HEK293T (cell line): ENCODE data around the gene ANXA2.

Experiments used
- CTCF ChIA-PET: fragments of 350-600 bp; formaldehyde crosslinking; extraction: SDS; loops from one replicate; lab custom pipeline; 2021; ENCODE audit warnings: antibody characterized with exemption, inconsistent platforms; lab: Yijun Ruan, JAX
- POLR2A ChIA-PET: fragments of 350-600 bp; formaldehyde crosslinking; extraction: SDS; loops from one replicate; lab custom pipeline; 2020; ENCODE audit warnings: antibody characterized with exemption, inconsistent platforms; lab: Yijun Ruan, JAX
- DNase-seq: peaks from one replicate; pipeline ENCODE4 v3.0.0; 2012; ENCODE audit warnings: mixed read lengths; ENCODE audit errors: extremely low spot score
- ARNT ChIP-seq: fragments of 450-650 bp; IDR thresholded peaks from 2 replicates; pipeline ENCODE4 v1.6.1; 2017; ENCODE audit warnings: mild to moderate bottlenecking
- BHLHE40 ChIP-seq: fragments of 450-650 bp; IDR thresholded peaks from 2 replicates; pipeline ENCODE4 v1.6.1; 2016; ENCODE audit warnings: mild to moderate bottlenecking, moderate library complexity, borderline replicate concordance
- CTBP1 ChIP-seq: fragments of 450-650 bp; IDR thresholded peaks from 2 replicates; pipeline ENCODE4 v1.6.1; 2016; ENCODE audit warnings: borderline replicate concordance
- ELF4 ChIP-seq: fragments of 450-650 bp; IDR thresholded peaks from 2 replicates; pipeline ENCODE4 v1.6.1; 2017; ENCODE audit warnings: antibody characterized with exemption
- FOXA1 ChIP-seq: fragments of 450-650 bp; IDR thresholded peaks from 2 replicates; pipeline ENCODE4 v1.6.1; 2016; ENCODE audit warnings: mild to moderate bottlenecking
- FOXK2 ChIP-seq: fragments of 450-650 bp; IDR thresholded peaks from 2 replicates; pipeline ENCODE4 v1.6.1; 2016; ENCODE audit warnings: mild to moderate bottlenecking
- FOXM1 ChIP-seq: fragments of 450-650 bp; IDR thresholded peaks from 2 replicates; pipeline ENCODE4 v1.6.1; 2017; ENCODE audit warnings: mild to moderate bottlenecking, borderline replicate concordance
- HDGF ChIP-seq: fragments of 450-650 bp; IDR thresholded peaks from 2 replicates; pipeline ENCODE4 v1.6.1; 2017; ENCODE audit warnings: antibody characterized with exemption, borderline replicate concordance
- L3MBTL2 ChIP-seq: fragments of 450-650 bp; conservative IDR thresholded peaks from 2 replicates; pipeline ENCODE4 v1.6.1; 2016; ENCODE audit warnings: mild to moderate bottlenecking
- LEF1 ChIP-seq: fragments of 450-650 bp; IDR thresholded peaks from 2 replicates; pipeline ENCODE4 v1.6.1; 2017; ENCODE audit warnings: mild to moderate bottlenecking, borderline replicate concordance
- NFRKB ChIP-seq: fragments of 450-650 bp; IDR thresholded peaks from 2 replicates; pipeline ENCODE4 v1.6.1; 2016; ENCODE audit warnings: mild to moderate bottlenecking, moderate library complexity
- SP1 ChIP-seq: fragments of 450-650 bp; IDR thresholded peaks from 2 replicates; pipeline ENCODE4 v1.6.1; 2017
- SUZ12 ChIP-seq: fragments of 450-650 bp; IDR thresholded peaks from 2 replicates; pipeline ENCODE4 v1.6.1; 2016; ENCODE audit warnings: mild to moderate bottlenecking
- TARDBP ChIP-seq: fragments of 450-650 bp; IDR thresholded peaks from 2 replicates; pipeline ENCODE4 v1.6.1; 2016
- ZNF384 ChIP-seq: fragments of 450-650 bp; IDR thresholded peaks from 2 replicates; pipeline ENCODE4 v1.6.1; 2016
- TF ChIP-seq, protein P1 (sequence below): fragments of 450-650 bp; IDR thresholded peaks from 2 replicates; pipeline ENCODE4 v1.6.1; 2016

ANXA2 gene

DNA sequence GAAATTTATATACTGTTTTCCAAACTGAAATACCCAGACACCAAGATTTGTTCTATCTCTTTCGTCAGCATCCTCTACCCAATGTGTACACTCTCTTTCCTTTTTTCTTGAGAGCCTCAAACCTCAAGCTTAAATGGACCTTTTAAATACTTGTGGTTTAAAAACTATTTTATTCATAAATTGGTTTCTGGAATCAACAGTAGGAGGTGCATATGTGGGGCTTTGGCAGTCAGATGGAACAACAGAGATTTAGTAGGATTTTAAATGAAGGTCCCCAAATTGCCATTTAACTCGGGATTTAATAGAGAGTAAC, 33.2 kb downstream of the ANXA2 start:
- POLR2A ChIA-PET: no interaction called here
- CTCF ChIA-PET: no interaction called here
- DNase-seq: no peak
- TF ChIP-seq FOXK2 (no peak), NFRKB (no peak), ZNF384 (no peak), ELF4 (no peak), SP1 (no peak), CTBP1 (no peak), FOXA1 (no peak), ARNT (no peak), FOXM1 (no peak), TARDBP (no peak), L3MBTL2 (no peak), SUZ12 (no peak)
- TF ChIP-seq, protein P1, sequence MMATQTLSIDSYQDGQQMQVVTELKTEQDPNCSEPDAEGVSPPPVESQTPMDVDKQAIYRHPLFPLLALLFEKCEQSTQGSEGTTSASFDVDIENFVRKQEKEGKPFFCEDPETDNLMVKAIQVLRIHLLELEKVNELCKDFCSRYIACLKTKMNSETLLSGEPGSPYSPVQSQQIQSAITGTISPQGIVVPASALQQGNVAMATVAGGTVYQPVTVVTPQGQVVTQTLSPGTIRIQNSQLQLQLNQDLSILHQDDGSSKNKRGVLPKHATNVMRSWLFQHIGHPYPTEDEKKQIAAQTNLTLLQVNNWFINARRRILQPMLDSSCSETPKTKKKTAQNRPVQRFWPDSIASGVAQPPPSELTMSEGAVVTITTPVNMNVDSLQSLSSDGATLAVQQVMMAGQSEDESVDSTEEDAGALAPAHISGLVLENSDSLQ: no peak

DNA sequence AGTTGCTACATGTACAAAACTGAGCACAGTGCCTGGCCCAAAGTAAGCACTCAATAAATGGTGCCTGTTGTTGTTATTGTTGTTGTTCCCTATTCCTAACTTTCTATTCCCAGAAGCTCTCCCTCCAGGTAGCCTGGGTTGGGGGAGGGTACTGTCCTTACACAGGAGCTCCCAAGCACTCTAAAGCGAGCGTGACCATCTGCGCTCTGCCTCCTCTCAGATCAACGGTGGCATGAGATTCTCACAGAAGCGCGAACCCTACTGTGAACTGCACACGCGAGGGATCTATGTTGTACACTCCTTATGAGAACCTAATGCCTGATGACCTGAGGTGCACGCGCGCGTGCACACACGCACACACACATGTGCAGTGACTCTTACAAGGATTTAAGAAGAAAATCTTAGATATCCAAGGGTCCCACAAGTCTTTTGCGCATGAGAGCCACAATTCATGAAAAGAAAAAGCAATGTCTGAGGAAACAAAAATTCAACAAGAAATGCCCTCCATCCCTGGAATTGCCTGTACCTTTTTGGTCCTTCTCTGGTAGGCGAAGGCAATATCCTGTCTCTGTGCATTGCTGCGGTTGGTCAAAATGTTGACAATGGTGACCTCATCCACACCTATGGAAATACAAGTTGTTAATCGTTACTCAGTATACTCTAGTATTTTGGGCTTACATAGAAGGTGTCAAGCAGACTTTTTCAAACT, 33.7 kb downstream of the ANXA2 start:
- ChIA-PET POLR2A (no interaction called here), CTCF (interaction anchor here (0.6 to 0.7 kb wide), 2 partner anchors 9 to 58 kb away, joined by 3 to 8 read pairs; no protein-coding TSS in a partner anchor)
- TF ChIP-seq ELF4 (no peak), NFRKB (no peak), L3MBTL2 (no peak), HDGF (no peak), BHLHE40 (no peak), FOXA1 (no peak), FOXM1 (no peak), TARDBP (no peak), ZNF384 (no peak), FOXK2 (no peak), ARNT (no peak), SUZ12 (no peak), CTBP1 (no peak), SP1 (no peak), LEF1 (no peak)
- TF ChIP-seq, protein P1: no peak
- DNase-seq: no peak

DNA sequence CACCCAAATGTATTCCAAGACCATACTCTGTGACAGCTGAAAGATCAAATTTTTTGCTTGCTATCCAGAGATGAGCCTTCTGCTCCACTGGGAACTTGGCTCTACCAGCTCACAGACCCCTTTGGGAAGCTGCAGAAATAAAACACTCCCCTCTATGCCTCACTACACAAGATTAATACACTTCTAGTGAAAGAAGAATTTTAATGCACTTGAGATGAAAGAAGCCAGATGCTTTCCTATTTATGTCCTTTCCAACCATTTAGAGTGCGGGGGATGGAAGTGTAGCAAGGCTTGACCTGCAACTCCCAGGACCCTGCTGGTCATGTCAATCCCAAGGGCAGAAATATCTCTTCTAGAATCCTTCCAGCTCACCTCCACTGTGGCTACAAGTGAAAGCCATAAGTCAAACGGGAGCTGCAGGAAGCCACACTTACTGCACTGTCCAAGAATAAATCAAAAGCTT, 34.7 kb downstream of the ANXA2 start:
- CTCF ChIA-PET: interaction anchor here (0.7 kb wide), 1 partner anchor 8 kb away, joined by 3 read pairs; no protein-coding TSS in a partner anchor
- no peak for TF ChIP-seq ZNF384
- no peak for DNase-seq
- POLR2A ChIA-PET: interaction anchor here (0.9 kb wide), 1 partner anchor 34 kb away, joined by 7 read pairs; the partner anchor contains the start of gene ANXA2

DNA sequence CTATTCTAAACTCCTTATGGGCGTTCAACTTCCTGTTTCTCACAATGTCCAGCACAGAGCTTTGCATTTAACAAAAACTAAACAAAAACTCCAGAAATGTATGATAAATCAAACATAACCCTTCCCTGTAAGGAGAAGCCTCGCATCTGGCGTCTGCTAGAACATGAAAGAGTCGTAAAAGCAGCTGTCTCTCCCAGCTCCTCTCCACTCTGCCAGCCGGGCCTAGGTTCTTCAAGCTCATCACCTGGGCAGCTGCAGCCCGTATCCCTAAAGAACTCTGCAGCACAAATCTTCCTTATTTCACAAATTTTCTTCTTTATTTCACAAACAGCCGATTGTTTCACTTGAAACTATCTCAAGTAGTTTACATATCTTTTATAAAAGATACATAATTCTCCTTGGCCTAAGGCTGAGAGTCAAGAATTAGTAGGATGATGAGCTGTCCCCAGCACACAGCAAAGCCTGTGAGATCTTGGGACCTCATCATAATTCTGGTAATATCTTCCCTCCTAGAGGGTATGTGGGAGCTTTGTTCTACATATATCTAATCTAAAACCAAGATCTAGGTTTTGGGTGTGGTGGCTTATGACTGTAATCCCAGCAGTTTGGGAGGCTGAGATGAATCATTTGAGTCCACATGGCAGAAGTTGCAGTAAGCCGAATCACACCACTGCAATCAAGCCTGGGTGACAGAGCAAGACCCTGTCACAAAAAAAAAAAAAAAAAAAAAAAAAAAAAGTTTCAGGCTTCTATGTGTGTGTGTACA, 35.3 kb downstream of the ANXA2 start:
- CTCF ChIA-PET: no interaction called here
- POLR2A ChIA-PET: interaction anchor here (0.9 kb wide), 1 partner anchor 35 kb away, joined by 7 read pairs; the partner anchor contains the start of gene ANXA2
- DNase-seq: no peak
- TF ChIP-seq BHLHE40 (no peak), CTBP1 (no peak), FOXM1 (no peak), ELF4 (no peak), L3MBTL2 (no peak), HDGF (no peak), FOXA1 (no peak)

DNA sequence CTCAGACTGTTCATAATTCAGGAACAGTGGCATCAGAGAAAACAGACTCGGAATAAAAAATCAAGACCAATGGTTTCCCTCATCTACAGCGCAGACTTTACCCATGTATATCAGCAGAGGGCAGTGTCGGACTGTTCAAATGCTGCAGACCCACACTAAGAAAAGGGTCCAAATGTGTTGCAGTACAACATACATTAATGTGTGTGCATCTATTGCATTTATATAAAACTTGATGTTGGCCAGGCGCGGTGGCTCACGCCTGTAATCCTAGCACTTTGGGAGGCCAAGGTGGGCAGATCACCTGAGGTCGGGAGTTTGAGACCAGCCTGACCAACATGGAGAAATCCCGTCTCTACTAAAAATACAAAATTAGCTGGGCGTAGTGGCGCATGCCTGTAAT, 38.0 kb downstream of the ANXA2 start:
- DNase-seq: peak; percentile 56
- POLR2A ChIA-PET: interaction anchor here (1.1 kb wide), 1 partner anchor 39 kb away, joined by 3 read pairs; the partner anchor contains the start of gene ANXA2
- CTCF ChIA-PET: interaction anchor here (0.6 to 1.5 kb wide), 4 partner anchors 15 to 161 kb away, joined by 3 to 7 read pairs (median 4); no protein-coding TSS in a partner anchor

DNA sequence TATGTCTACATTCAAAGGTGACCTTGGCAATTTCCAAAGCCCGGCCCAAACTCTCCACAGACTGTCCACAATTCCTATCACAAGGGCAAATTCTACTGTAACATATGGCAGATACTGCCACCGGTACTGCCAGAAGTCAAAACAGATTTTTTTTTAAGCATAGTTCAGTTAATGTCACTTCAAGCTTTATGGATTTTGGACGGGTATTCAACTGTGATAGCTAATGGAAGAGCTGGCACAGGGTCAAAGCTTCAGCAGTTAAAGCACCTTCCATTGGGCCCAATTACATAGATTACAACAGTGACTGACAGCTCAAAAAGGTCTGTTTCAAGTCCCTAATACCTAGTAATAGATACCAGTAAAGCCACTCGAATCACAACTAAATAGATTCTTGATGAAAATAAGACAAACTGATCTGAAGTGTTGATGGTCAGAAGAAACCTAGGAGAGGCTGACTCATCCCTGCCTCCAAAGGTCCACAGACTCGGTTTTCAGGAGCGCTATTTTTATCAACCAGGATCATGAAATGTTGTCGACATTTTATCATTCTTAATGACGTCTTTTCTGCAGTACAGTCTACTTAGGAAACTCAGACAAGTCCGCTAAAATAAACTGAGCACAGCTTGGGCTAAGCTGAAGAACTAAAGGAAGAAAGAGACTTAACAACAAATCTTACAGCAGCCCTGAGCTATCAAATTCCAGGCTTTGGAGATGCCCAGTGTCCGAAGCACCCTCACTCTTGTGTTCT, 38.7 kb downstream of the ANXA2 start:
- no peak for DNase-seq
- TF ChIP-seq CTBP1 (no peak), FOXK2 (no peak), TARDBP (no peak), FOXM1 (no peak), LEF1 (no peak), ARNT (no peak), SP1 (no peak), BHLHE40 (no peak), SUZ12 (no peak)
- TF ChIP-seq, protein P1: no peak
- ChIA-PET CTCF (interaction anchor here (0.6 to 1.5 kb wide), 3 partner anchors 16 to 162 kb away, joined by 3 to 7 read pairs (median 4); no protein-coding TSS in a partner anchor), POLR2A (interaction anchor here (1.1 kb wide), 1 partner anchor 39 kb away, joined by 3 read pairs; the partner anchor contains the start of gene ANXA2)
